ENCODE results near the gene MTMR2.
"Not testable (repeated sequence)": the region's sequence is repeated elsewhere in the genome, so short reads cannot be mapped to it uniquely, and the experiment has no call there.

The MTMR2 gene

GRCh38 chr11:95816037-95816436, 107.9 kb downstream of the MTMR2 start:
- no peak for DNase-seq

DNA sequence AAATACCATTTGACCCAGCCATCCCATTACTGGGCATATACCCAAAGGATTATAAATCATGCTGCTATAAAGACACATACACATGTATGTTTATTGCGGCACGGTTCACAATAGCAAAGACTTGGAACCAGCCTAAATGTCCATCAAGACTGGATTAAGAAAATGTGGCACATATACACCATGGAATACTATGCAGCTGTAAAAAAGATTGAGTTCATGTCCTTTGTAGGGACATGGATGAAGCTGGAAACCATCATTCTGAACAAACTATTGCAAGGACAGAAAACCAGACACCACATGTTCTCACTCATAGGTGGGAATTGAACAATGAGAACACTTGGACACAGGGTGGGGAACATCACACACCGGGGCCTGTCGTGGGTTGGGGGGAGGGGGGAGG, 112.9 kb downstream of the MTMR2 start:
- DNase-seq = not testable (repeated sequence)

DNA sequence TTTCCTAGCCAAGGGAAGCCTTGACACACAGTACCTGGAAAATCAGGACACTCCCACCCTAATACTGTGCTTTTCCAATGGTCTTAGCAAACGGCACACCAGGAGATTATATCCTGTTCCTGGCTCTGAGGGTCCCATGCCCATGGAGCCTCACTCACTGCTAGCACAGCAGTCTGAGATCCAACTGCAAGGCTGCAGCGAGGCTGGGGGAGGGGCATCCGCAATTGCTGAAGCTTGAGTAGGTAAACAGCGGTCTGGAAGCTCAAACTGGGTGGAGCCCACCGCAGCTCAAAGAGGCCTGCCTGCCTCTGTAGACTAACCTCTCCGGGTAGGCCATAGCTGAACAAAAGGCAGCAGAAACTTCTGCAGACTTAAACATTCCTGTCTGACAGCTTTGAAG, 117.4 kb downstream of the MTMR2 start:
- DNase-seq = not testable (repeated sequence)

- no peak for DNase-seq
These were observed 118.0 kb downstream of the MTMR2 start for GRCh38 chr11:95805869-95806268.

DNA sequence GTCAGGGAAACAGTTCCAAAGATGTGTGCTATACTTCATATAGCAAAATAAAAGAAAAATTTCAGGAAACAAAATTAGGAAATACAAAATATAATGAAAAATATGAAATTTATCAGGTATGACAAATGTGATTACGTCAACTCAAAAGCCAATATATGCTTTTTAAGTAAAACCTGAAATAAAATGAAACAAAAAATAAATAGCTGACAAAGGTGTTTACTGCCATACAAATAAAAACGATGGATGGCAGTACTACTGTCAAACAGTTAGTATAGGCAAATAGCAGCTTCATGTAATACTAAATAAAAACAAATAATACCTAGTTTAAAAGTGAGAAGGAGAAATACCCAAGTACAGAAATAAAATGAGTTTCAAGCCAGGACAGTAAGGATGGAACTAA, 119.9 kb downstream of the MTMR2 start:
- no peak for DNase-seq

DNA sequence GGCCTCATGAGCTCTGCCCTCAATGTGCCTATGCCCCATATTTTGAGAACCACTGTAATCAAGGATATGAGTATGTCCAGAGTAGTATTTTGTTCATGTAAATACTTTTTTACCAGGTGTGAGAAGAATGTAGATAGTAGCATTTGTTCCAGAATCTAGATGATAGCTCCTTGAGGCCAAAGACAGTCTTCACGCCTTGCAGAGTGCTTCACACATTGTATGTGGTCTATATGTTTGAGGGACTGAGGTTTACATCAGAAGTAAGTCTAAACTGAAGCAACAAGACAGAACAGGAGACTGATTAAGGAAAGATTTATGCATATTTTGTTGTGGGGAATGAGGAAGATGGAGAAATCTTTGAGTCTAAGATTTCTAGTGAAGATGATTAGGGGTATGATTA, 121.1 kb downstream of the MTMR2 start:
- no peak for DNase-seq

DNA sequence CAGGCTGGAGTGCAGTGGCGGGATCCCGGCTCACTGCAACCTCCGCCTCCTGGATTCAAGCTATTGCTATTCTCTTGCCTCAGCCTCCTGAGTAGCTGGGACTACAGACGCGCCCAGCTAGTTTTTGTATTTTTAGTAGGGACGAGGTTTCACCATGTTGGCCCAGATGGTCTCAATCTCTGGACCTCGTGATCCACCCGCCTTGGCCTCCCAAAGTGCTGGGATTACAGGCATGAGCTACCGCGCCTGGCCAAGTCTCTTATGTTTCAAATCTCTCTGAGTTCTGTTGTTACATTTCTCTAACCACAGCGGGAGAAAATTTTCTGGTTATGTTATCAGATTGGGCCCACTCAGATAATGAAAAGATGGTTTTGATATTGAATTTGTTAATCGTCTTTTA, 123.5 kb downstream of the MTMR2 start:
- no peak for DNase-seq

GRCh38 chr11:95799546-95799945, 124.4 kb downstream of the MTMR2 start:
- DNase-seq = no peak

DNA sequence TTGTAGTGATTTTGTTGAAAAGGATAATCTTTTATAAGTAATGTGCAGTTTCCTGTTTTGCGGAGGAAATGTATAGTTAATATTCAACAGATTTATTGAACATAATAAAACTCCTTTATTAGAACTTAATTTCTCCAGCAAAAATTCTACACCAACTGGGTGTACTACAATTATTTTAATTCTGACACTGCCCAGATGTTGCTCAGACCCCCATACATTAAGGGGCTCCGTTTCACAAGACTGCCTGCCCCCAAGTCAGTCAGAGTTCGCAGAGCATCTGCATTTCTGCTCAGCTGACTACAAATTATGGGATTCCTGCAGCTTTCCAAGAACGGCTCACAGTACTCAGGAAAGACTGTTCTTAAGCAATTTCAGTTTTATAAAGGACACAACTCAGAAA, 127.4 kb downstream of the MTMR2 start:
- no peak for DNase-seq

DNA sequence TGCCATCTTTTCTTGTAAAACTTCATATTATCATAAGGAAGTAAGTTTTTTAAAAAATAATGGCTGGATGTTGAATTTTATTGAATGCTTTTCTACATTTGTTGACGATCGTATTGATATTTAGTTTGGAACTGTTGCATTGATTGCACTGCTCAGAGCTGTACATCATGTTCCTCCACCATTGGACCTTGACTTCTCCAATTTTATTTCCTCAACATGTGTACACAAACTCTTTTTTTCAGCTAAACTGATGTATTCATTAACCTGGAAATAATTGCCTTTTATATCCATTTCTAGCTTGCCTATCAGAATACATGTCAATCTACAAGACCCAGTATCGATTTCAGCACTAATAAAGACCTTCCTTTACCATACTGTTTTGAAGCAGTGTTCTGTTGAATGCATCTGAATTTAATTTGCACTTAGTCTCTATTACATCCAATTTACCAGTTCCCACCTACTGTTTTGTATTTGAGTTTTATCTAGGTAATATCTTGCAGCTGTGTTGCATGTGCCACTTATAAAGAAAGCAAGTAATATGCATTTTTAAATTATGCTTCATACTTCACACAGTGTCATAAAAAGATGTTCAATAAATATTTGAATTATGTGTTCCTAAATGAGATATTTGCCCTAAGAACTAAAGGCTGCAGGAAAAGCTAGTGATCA, 128.1 kb downstream of the MTMR2 start:
- DNase-seq = no peak

DNA sequence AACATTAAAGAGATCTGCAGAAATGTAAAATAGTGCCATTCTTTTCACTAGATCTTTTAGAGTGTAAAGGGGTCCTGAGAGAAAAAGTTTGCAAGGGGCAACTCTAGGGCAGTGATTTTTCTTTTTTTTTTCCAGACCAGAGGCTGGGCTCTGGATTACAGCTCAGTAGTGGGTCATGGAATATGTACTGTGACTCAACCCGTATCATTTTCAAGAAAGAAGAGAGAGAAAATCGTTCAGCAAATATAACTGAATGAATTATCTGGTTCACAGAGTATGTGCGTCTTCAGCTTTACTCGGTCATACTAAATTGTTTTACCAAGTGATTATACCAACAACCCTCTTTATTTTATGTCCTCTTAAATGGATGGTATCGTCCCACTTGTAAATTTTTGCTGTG, 129.8 kb downstream of the MTMR2 start:
- no peak for DNase-seq

DNA sequence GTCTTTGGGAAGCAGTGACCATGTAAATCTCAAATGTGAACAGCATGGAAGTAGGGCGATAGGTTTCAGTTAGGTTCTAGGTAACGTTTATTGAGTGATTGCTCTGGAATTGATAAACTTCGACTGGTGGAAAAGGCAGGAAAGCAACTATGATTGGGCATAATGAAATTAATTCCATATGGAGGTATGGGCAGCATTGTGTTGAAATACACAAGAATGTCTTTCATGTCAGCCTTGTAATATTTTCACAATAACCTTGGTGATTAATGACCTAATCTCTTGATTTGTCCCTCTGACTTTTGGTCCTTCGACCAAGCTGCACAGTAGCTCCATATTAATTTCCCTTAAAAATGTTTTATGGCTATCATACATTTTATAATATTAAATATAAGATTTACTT, 130.8 kb downstream of the MTMR2 start:
- no peak for DNase-seq

- no peak for DNase-seq
These were observed 131.2 kb downstream of the MTMR2 start for GRCh38 chr11:95792700-95793099.

- DNase-seq = no peak
These were observed 131.7 kb downstream of the MTMR2 start for GRCh38 chr11:95792200-95792599.

DNA sequence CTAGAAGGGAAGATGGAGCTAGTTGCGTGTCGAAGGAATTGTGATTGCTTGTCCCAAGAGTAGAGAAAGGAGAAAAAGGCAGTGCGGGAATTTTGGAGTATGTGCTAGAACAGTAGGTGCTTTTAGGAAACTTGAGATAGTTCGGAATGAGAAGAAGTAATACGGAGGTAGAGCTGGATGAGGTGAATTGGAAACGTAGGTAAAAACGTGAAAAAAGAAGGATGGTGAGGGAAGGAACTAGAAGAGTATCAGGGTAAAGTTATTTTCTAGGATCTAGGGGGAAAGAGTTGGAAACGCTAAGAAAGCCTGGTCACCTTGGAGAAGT, 132.2 kb downstream of the MTMR2 start:
- no peak for DNase-seq

DNA sequence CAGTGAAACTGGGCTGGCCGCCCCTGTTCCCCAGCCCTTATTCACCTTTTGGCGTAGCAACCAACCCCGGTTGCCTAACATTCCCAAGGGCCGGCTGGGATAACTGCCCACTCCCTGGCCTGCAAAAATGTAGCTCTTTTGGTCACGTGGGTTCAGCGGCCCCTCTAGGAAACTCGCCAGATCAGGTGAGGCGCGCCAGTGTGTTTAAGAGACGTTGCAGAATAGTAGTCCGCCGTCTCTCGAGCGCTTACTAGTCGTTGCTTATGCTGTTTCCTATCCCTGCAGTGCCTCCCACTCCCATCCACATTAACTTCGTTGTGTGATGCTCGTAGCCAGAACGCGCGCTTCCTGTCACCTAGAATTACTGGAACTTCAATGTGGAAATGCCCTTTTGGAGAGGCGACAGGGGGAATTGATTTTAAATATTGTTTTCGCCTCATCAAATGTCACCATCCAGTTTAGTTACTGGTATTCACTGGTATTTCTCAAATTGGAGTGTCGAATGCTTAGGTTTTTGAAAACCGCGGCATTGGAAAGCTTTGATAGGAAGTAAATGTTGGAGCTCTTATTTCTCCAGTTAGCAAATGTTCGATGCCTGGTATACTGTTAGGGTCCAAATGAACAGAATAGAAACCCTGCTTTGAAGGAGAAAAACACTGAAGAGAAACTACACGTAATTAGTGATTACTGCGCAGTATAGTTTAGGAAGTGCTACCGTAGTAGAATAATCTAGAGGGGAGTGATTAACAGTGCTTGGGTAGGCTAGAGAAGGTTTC, 132.8 kb downstream of the MTMR2 start:
- DNase-seq = peak in 46 of 51 donors; percentile 20 to 76 (median 48)

- peak; percentile 51 to 96 (median 87) for DNase-seq
These were observed 133.6 kb downstream of the MTMR2 start, which contains the start of gene CEP57 for GRCh38 chr11:95790123-95790932. TSS of gene CEP57 (plus strand) at chr11:95790498. CDS start at chr11:95790699, 201 bp downstream.

DNA sequence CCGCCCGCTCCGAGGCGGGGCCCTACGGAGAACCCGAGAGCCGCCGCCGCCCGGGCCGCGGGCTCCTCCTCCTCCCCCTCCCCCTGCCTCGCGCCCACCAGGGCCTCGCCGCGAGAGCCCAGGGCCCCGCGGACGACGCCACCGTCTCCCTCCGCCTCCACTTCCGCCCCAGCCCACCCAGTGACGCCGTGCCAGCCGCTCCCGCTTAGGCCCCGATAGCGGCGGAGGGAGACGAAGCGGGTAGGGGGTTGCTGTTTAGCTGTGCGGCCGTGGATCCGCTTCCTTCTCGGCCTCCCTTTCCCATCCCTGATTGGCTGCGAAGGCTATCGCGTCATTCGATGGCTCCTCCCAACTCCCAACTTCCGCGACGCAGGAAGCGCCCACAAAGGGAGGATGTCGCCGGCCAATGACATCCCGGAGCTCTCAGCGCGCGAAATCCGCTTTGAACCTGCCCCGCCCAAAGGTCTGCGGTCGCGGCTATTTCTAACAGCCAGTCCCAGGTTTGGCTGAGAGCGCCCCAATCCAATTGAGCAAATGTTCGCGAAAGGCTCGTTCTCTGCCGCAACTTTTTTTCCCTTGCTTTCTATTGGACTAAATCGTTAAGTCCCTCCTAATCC, 134.3 kb downstream of the MTMR2 start, which contains the start of gene FAM76B:
FAM76B (minus strand) TSS at position 277 of the 617 bp plus-strand sequence. CDS start 304 bp downstream, outside the sequence.
- peak; percentile 73 to 98 (median 94) for DNase-seq

- DNase-seq = peak in 18 of 51 donors; percentile 6 to 70 (median 28)
These were observed 134.9 kb downstream of the MTMR2 start for GRCh38 chr11:95788921-95789505.

Data from hypothalamus (tissue), 51 donors.